ENCODE results near the gene KIAA1671. TPM values are rescaled to one million over a fixed set of nuclear protein-coding genes. Genes with fewer than 3 reads are reported as not detected.

KIAA1671 gene
- total RNA-seq, 2 experiments from 2014 or later: 6.5 to 6.8 TPM

DNA sequence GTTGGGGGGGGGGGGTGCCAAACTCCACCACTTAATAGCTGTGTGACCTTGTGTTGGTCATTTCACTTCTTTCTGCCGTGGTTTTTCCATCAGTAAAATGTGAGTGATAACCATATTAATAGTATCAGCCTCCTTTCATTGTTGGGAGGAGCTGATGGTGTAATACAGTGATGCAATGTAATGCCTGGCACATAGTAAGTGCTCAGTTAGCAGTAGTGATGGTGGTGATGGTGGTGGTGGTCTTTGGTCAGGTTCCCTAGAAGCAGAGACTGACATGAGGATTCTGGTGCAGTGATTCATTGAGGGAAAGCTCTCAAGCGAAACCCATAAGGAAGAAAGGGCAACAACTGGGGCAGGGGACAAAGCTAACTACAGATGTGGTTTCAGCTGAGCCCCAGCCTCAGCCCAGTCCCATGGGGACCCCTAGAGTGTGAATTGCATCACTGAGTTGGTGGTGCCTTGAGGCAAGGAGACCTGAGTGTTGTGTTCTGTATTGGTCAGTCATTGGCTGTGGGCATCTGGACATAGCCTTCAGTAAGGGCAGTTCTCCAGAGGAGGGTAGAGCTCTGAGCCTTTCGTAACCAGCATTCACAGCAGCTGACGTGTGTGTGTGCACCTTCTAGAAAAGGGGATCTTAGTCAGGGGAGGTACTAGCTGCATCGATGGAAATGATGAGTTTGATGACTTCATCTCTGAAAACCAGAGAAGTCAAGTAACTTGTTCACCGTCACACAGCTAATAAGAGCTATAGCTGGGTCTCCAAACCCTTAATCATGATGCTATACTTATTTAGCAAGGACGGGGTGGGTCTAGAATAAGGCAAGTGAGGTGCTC is 153.5 kb downstream of the KIAA1671 start:
- no peaks in the 10 kb centered on the region for H3K36me3 Mint-ChIP-seq (ENCODE audit: low read depth)
- no peaks in the 10 kb centered on the region for H3K27me3 Mint-ChIP-seq
- H3K27ac Mint-ChIP-seq: no peak overlapping the region
- H3K9me3 Mint-ChIP-seq: no peaks in the 10 kb centered on the region
- no peak for DNase-seq
- H3K4me3 Mint-ChIP-seq: no peak overlapping the region
- intact Hi-C loops (cut with micrococcal nuclease): no loop called here
- ATAC-seq: no peak
- TF ChIP-seq CTCF (IDR thresholded peaks at IDR 0.05): no peak
- POLR2A ChIA-PET: interaction anchor here (1.3 to 1.4 kb wide), 2 partner anchors 19 to 26 kb away, joined by 4 to 6 read pairs; no protein-coding TSS in a partner anchor
- peaks cover 11% of the 10 kb centered on the region for H3K4me1 Mint-ChIP-seq (ENCODE audit: low read depth)
- CTCF ChIA-PET: interaction anchor here (0.7 to 1.5 kb wide), 4 partner anchors 23 to 57 kb away, joined by 3 to 5 read pairs (median 4); no protein-coding TSS in a partner anchor

DNA sequence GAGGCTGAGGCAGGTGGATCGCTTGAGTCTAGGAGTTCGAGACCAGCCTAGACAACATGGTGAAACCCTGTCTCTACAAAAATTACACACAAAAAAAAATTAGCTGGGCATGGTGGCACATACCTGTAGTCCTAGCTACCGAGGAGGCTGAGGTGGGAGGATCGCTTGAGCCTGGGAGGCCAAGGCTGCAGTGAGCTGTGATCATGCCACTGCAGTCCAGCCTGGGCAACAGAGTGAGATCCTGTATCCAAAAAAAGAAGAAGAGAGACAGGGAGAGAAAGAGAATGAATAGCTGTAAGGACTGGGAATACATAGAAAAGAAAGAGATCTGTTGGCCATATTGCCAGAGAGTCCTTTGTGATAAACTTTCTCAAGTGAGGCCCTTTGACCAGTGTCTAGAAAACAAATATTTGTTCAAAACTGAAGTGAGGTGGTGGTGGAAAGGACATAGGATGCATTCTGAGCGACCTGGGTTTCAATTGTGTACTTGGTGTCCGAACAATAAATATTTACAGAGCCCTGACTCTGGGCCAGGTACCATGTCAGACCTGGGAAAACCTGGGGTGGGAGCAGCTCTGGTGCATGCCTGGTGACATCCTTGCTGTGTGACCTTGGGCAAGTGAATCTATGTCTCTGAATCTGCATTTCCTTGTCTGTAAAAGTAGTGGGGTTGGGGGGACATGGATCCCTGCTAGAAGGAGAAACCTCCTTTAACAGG is 157.5 kb downstream of the KIAA1671 start:
- Mint-ChIP-seq H3K4me1 (ENCODE audit: low read depth) (peaks cover 29% of the 10 kb centered on the region), H3K4me3 (peak overlapping the region; percentile 78), H3K36me3 (ENCODE audit: low read depth) (no peaks in the 10 kb centered on the region), H3K27me3 (no peaks in the 10 kb centered on the region), H3K27ac (no peak overlapping the region), H3K9me3 (no peaks in the 10 kb centered on the region)
- CTCF ChIA-PET: interaction anchor here (0.9 to 3.7 kb wide), 18 partner anchors 9 to 223 kb away, joined by 3 to 33 read pairs (median 8); no protein-coding TSS in a partner anchor
- DNase-seq (no peak), ATAC-seq (no peak)
- intact Hi-C loops (cut with micrococcal nuclease): no loop called here
- no peak for TF ChIP-seq CTCF (IDR thresholded peaks at IDR 0.05)
- POLR2A ChIA-PET: interaction anchor here (0.5 to 2.2 kb wide), 7 partner anchors 24 to 846 kb away, joined by 3 to 11 read pairs (median 4); no protein-coding TSS in a partner anchor

DNA sequence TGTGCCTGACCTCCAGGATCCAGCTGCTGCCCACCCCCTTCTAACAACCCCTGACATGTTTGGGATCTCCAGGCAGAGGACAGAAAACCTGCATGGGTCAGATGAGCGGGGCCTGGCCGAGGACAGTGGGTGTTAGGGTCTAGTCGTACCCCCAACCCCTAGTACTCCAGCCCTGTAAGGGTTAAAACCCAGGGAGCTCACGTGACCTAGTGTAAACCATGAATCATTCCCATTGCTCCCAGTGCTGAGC is 158.0 kb downstream of the KIAA1671 start:
- H3K4me3 Mint-ChIP-seq: peak overlapping the region; percentile 78
- CTCF ChIA-PET: interaction anchor here (0.9 to 3.7 kb wide), 18 partner anchors 9 to 223 kb away, joined by 3 to 33 read pairs (median 8); no protein-coding TSS in a partner anchor
- peaks cover 29% of the 10 kb centered on the region for H3K4me1 Mint-ChIP-seq (ENCODE audit: low read depth)
- DNase-seq (no peak), ATAC-seq (no peak)
- no peaks in the 10 kb centered on the region for H3K36me3 Mint-ChIP-seq (ENCODE audit: low read depth)
- POLR2A ChIA-PET: interaction anchor here (0.9 to 2.2 kb wide), 6 partner anchors 24 to 308 kb away, joined by 3 to 11 read pairs (median 4); no protein-coding TSS in a partner anchor
- no peak for TF ChIP-seq CTCF (IDR thresholded peaks at IDR 0.05)
- H3K9me3 Mint-ChIP-seq: no peaks in the 10 kb centered on the region
- no peak overlapping the region for H3K27ac Mint-ChIP-seq
- no peaks in the 10 kb centered on the region for H3K27me3 Mint-ChIP-seq
- intact Hi-C loops (cut with micrococcal nuclease): no loop called here

DNA sequence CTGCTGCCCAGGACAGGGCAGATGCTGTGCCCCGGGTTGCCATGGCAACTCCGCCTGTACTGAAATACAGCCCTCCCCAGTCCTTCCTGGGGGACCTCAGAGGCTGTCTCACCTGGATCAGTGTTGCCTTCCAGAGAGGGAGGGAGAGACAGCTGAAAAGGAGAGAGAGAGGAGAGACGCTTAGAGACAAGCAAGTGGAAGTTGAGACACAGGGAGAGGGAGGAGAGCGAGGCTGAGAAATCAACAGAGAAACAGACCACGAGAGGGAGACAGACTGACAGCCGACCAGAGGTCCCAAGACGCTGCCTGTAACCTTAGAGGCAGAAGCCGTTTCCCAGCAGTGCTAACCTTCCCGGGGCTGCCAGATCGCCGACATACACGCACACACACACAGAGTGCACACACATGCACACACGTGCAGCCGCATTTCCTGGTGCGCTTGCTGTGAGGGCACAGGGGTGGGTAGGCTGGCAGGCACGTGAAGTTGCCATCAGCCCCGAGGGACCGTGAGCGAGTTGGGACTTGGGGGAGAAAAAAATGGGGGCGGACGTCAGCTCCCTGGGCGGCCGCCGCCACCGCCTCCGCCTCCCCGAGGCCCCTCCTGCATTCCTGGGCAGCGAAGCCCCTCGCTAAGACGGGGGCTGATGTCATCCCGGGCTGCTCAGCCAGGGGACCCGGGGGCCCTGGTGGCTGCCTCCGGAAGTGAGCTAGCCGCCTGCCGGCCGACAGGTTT is 158.5 kb downstream of the KIAA1671 start:
- CTCF ChIA-PET: interaction anchor here (0.6 to 3.7 kb wide), 27 partner anchors 10 to 223 kb away, joined by 3 to 33 read pairs (median 5); no protein-coding TSS in a partner anchor
- TF ChIP-seq CTCF (IDR thresholded peaks at IDR 0.05): peak; percentile 72
- Mint-ChIP-seq H3K27me3 (no peaks in the 10 kb centered on the region), H3K4me1 (ENCODE audit: low read depth) (peaks cover 29% of the 10 kb centered on the region), H3K4me3 (peak overlapping the region; percentile 78), H3K9me3 (no peaks in the 10 kb centered on the region), H3K36me3 (ENCODE audit: low read depth) (no peaks in the 10 kb centered on the region), H3K27ac (peak overlapping the region; percentile 55)
- ATAC-seq (peak; percentile 76), DNase-seq (peak; percentile 68)
- intact Hi-C loops (cut with micrococcal nuclease): no loop called here
- POLR2A ChIA-PET: interaction anchor here (0.7 to 2.2 kb wide), 8 partner anchors 25 to 308 kb away, joined by 3 to 11 read pairs (median 4); no protein-coding TSS in a partner anchor
